ENCODE measurements around the gene DCC. TPM values are rescaled to one million over a fixed set of nuclear protein-coding genes. Genes with fewer than 3 reads are reported as not detected.

The DCC gene
- not detected in 2 replicates for total RNA-seq

GRCh38 chr18:52339891-52340371, at the start of gene DCC:
TSS of gene DCC (plus strand) at chr18:52340197. CDS start at chr18:52340788, 591 bp downstream.
- TF ChIP-seq, protein P1, sequence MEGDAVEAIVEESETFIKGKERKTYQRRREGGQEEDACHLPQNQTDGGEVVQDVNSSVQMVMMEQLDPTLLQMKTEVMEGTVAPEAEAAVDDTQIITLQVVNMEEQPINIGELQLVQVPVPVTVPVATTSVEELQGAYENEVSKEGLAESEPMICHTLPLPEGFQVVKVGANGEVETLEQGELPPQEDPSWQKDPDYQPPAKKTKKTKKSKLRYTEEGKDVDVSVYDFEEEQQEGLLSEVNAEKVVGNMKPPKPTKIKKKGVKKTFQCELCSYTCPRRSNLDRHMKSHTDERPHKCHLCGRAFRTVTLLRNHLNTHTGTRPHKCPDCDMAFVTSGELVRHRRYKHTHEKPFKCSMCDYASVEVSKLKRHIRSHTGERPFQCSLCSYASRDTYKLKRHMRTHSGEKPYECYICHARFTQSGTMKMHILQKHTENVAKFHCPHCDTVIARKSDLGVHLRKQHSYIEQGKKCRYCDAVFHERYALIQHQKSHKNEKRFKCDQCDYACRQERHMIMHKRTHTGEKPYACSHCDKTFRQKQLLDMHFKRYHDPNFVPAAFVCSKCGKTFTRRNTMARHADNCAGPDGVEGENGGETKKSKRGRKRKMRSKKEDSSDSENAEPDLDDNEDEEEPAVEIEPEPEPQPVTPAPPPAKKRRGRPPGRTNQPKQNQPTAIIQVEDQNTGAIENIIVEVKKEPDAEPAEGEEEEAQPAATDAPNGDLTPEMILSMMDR (conservative IDR thresholded peaks at IDR 0.05; ENCODE audit: low read depth, low read length), result peak; percentile 62
- DNase-seq (ENCODE audit: low read depth), result no peak
- H3K4me3 ChIP-seq (ENCODE audit: low read depth, low read length), result peak within 1 kb of the TSS; percentile 38

DNA sequence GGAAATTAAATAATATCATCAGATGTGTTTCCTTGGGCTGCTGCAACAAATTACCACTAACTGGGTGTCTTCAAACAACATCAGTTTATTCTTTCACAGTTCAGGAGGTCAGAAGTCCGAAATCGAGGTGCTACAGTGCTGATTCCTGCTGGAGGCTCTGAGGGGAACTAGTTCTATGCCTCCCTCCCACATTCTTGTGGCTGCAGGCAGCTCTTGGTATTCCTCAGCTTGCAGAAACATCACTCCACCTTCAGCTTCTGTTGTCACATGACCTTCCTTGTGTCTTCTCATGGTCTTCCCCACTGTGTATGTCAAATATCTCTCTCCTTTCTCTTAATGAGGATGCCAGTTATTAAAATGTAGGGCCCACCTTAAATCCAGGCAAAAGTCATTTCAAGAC, 29.3 kb upstream of the DCC start:
- TF ChIP-seq, protein P1 (conservative IDR thresholded peaks at IDR 0.05; ENCODE audit: low read depth, low read length), result no peak
- H3K4me3 ChIP-seq (ENCODE audit: low read depth, low read length), result no peak overlapping the region
- DNase-seq (ENCODE audit: low read depth), result no peak

GRCh38 chr18:52311331-52311730, 28.7 kb upstream of the DCC start:
- TF ChIP-seq, protein P1 (conservative IDR thresholded peaks at IDR 0.05; ENCODE audit: low read depth, low read length), result no peak
- no peak for DNase-seq (ENCODE audit: low read depth)

DNA sequence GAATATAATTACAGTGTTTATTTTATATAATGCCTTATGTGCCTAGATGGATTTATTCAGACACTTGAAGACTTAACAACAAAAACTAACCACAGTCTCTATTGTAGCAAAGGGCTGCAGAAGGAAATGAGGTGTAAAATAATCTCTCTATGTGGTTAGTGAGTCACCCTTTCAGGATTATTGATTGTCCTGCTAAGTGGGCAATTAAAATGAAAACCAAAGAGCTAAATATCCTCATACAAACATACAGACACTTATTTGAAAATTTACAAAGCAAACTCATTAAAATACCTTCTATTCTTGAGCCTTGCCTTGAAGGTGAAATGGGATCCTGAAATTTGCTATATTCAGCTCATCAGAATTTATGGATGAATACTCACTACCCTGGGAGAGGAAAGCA, 27.7 kb upstream of the DCC start:
- TF ChIP-seq, protein P1 (conservative IDR thresholded peaks at IDR 0.05; ENCODE audit: low read depth, low read length), result no peak
- H3K4me3 ChIP-seq (ENCODE audit: low read depth, low read length), result no peak overlapping the region
- peak; percentile 59 for DNase-seq (ENCODE audit: low read depth)

More at GRCh38 chr18:52311331-52311730, 28.7 kb upstream of the DCC start:
- no peak overlapping the region for H3K4me3 ChIP-seq (ENCODE audit: low read depth, low read length)

GRCh38 chr18:52313213-52313612, 26.8 kb upstream of the DCC start:
- peak; percentile 69 for DNase-seq (ENCODE audit: low read depth)
- TF ChIP-seq, protein P1 (conservative IDR thresholded peaks at IDR 0.05; ENCODE audit: low read depth, low read length), result no peak
- H3K4me3 ChIP-seq (ENCODE audit: low read depth, low read length), result no peak overlapping the region

GRCh38 chr18:52319424-52319983, 20.5 kb upstream of the DCC start:
- DNase-seq (ENCODE audit: low read depth), result no peak
- TF ChIP-seq, protein P1 (conservative IDR thresholded peaks at IDR 0.05; ENCODE audit: low read depth, low read length), result no peak
- H3K4me3 ChIP-seq (ENCODE audit: low read depth, low read length), result no peak overlapping the region

- TF ChIP-seq, protein P1 (conservative IDR thresholded peaks at IDR 0.05; ENCODE audit: low read depth, low read length), result no peak
- no peak for DNase-seq (ENCODE audit: low read depth)
- H3K4me3 ChIP-seq (ENCODE audit: low read depth, low read length), result no peak overlapping the region
Measured at GRCh38 chr18:52322307-52322706, 17.7 kb upstream of the DCC start.

Data from epithelial cell of proximal tubule (primary cell).